ENCODE data around the gene FOXO3. TPM values are rescaled to one million over a fixed set of nuclear protein-coding genes. Genes with fewer than 3 reads are reported as not detected.

Gene FOXO3
- total RNA-seq, 2 experiments from 2014 or later = 7.5 to 9.0 TPM

DNA sequence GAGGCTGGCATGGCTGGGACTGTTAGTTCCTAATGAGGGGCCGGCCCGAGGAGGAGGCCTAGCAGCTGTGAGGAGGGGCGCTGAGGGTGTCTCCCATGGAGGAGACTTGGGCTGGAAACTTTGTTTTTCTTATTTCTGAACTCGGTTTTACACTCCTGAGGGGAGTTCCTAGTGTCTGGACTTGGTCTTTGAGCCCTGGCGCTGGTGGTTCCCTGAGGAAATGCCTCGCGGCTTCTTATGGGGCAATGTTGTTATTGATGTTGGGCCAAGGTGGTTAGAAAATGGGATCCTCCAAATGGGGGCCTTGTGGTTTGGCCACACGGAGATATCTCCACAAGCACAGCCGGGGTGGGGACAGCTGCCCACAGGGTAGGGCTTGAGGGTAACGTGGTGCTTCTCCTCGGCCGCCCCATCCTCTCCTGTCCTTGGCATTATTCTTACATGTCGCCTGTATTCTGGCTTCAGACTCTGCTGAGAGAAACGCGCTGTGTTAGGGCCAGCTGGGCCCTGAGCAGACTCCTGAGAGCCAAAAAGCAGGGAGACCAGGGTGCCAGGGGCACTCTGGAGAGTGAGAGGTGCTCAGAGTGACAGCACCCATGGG, 136.9 kb downstream of the FOXO3 start:
- ATAC-seq = no peak
- ChIA-PET POLR2A (no interaction called here), CTCF (no interaction called here)
- no peaks in the 10 kb centered on the region for H3K4me1 Mint-ChIP-seq (ENCODE audit: low read depth)
- H3K27ac Mint-ChIP-seq = no peak overlapping the region
- H3K27me3 Mint-ChIP-seq = no peaks in the 10 kb centered on the region
- DNase-seq = no peak
- intact Hi-C loops (cut with micrococcal nuclease) = no loop called here
- no peak for TF ChIP-seq CTCF (IDR thresholded peaks at IDR 0.05)
- peaks cover 22% of the 10 kb centered on the region for H3K9me3 Mint-ChIP-seq
- peaks cover 1% of the 10 kb centered on the region for H3K36me3 Mint-ChIP-seq (ENCODE audit: low read depth)
- H3K4me3 Mint-ChIP-seq = no peak overlapping the region

DNA sequence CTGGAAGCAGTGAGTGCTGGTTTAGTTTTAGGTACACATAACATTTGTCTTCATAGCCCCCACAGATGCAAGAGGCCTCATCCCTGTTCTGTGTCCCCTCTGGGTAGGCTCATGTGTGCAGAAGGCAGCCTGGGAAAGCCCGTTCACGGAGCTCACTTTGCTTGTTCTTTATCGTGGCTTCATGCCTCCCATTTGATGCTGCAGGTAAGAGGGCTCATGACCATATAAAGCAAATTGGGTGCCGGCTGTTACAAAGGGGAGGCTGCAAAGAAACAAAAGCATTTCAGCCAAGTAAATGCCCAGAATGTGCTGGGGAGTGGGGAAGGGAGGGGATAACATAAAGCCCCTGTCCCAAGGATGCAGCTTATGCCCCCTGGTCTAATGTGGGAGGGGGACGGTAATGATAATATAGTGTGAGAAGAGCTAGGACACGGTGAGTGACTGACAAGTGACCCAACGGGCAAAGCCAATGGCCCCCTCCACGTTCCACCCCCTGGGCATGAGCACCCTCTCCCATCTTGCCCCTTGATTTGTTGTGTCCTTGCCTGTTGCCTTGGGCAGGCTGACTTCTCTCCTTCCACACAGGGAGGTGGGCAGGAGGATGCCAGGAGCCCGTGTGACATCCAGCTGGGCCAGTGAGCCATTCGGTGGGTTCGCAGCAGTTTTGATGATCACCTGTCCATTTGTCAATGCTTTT, 138.0 kb downstream of the FOXO3 start:
- CTCF ChIA-PET = no interaction called here

GRCh38 chr6:108699290-108700041, 138.7 kb downstream of the FOXO3 start:
- Mint-ChIP-seq H3K27ac (no peak overlapping the region), H3K9me3 (peaks cover 24% of the 10 kb centered on the region), H3K36me3 (ENCODE audit: low read depth) (peaks cover 1% of the 10 kb centered on the region), H3K4me1 (ENCODE audit: low read depth) (no peaks in the 10 kb centered on the region), H3K4me3 (no peak overlapping the region), H3K27me3 (no peaks in the 10 kb centered on the region)
- ATAC-seq (no peak), DNase-seq (no peak)
- CTCF ChIA-PET = no interaction called here
- POLR2A ChIA-PET = no interaction called here
- intact Hi-C loops (cut with micrococcal nuclease) = no loop called here
- TF ChIP-seq CTCF (IDR thresholded peaks at IDR 0.05) = no peak

More for the DNA sequence above, 138.0 kb downstream of the FOXO3 start:
- Mint-ChIP-seq H3K27me3 (no peaks in the 10 kb centered on the region), H3K36me3 (ENCODE audit: low read depth) (peaks cover 1% of the 10 kb centered on the region), H3K4me1 (ENCODE audit: low read depth) (no peaks in the 10 kb centered on the region), H3K4me3 (no peak overlapping the region), H3K9me3 (peaks cover 24% of the 10 kb centered on the region), H3K27ac (no peak overlapping the region)
- POLR2A ChIA-PET = no interaction called here
- intact Hi-C loops (cut with micrococcal nuclease) = no loop called here
- DNase-seq (no peak), ATAC-seq (no peak)
- no peak for TF ChIP-seq CTCF (IDR thresholded peaks at IDR 0.05)

GRCh38 chr6:108702106-108702851, 141.6 kb downstream of the FOXO3 start:
- ATAC-seq (no peak), DNase-seq (no peak)
- Mint-ChIP-seq H3K4me1 (ENCODE audit: low read depth) (no peaks in the 10 kb centered on the region), H3K27me3 (no peaks in the 10 kb centered on the region), H3K27ac (no peak overlapping the region), H3K36me3 (ENCODE audit: low read depth) (peaks cover 1% of the 10 kb centered on the region), H3K4me3 (no peak overlapping the region), H3K9me3 (peaks cover 24% of the 10 kb centered on the region)
- no peak for TF ChIP-seq CTCF (IDR thresholded peaks at IDR 0.05)
- ChIA-PET CTCF (no interaction called here), POLR2A (no interaction called here)
- intact Hi-C loops (cut with micrococcal nuclease) = no loop called here

Data from activated CD8-positive, alpha-beta T cell treated with anti-CD3 and anti-CD28 coated beads for 36 hours (primary cell).